NCI-H510A treated with DMSO at 0.1 percent for 48 hours (cell line): ENCODE results near the gene GOLGA6D.
"Not testable (repeated sequence)": the region's sequence is repeated elsewhere in the genome, so short reads cannot be mapped to it uniquely, and the experiment has no call there.

Source experiments
- DNase-seq: peaks from one replicate; lab custom pipeline; 2025; lab: John Stamatoyannopoulos, UW

Gene GOLGA6D

DNA sequence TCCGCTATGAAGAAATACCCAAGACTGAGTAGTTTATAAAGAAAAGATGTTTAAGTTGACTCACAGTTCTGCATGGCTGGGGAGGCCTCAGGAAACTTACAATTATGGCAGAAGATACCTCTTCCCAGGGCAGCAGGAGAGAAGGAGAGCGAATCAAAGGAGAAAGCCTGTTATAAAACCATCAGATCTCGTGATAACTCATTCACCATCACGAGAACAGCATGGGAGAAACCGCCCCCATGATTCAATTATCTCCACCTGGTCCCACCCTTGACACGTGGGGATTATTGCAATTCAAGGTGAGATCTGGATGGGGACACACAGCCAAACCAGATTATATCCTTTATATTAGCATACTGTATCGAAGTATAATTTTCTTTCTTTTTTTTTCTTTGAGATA is 49.5 kb downstream of the GOLGA6D start:
- DNase-seq, result not testable (repeated sequence)

DNA sequence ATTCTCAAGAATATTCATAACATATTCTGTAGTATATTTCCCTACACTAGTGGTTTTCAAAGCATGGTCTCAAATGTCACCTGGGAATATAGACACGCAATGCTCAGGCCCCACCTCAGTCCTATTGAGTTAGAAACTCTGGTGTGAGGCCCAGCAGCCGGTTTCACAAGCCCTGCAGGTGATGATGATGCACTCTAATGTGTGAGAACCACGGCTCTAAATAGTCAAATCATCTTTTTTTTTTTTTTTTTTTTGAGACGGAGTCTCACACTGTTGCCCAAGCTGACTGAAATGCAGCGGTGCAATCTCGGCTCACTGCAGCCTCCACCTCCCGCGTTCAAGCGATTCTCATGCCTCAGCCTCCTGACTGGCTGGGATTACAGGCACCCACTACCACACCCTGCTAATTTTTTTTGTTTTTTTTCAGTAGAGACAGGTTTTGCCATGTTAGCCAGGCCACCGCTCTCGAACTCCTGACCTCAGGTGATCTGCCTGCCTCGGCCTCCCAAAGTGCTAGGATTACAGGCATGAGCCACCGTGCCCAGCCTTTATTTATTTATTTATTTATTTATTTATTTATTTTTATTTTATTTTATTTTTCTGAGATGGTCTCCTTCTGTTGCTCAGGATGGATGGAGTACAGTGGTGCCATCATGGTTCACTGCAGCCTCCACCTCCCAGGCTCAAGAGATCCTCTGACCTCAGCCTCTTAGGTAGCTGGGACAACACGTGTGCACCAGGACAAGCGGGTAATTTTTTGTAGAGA is 51.2 kb downstream of the GOLGA6D start:
- DNase-seq, result not testable (repeated sequence)

DNA sequence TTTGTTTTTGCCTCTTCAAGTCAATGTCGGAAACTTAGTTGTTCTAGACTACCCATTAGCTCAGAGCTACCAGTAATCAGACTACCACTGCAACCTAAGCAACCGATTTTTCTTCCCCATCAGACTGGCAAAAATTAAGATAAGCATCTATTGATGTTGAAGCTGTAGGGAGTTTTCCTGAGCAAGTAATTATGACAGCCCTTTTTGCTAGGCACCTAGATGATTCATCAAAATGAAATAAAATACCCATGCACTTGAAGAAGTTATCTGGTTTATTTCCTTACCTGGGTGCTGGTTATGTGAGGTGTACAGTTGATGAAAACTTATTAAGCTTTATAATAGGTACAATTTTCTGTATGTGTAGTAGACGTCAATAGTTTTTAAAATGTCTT is 52.7 kb downstream of the GOLGA6D start:
- no peak for DNase-seq

DNA sequence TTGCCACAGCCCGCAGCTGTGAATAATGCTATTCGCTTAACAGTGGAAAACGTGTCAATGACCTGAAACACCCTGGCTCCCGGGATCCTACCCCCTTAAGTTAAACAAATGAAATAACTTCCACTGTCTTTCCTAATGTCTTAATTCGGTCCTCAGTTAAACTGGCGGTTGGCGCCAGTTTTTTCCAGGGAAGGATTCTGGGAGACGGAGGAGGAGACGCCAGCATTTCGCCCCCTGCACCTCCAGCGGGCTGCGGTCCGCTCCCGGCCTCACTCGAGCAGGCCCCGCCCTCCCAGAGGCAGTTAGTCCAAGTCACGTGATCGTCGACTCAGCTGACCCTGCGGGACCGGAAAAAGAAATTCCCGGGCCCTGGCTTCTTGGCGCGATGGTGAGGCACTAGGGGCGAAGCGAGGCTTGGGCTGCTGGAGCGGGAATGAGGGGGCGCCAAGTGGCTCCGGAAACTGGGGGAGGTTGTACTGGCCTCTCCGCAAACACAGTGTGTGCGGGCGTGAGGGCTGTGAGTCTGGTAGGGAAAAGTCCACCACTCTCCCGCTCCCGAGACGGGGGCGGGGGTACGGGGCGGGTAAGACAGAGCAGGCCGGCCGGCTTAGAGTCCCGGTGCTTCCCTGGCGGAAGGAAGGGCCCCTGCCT is 53.2 kb downstream of the GOLGA6D start, which contains the start of gene COMMD4:
COMMD4 (plus strand) TSS at position 359 of the 651 bp plus-strand sequence; CDS start at position 386, 27 bp downstream.
- DNase-seq, result peak; percentile 93

DNA sequence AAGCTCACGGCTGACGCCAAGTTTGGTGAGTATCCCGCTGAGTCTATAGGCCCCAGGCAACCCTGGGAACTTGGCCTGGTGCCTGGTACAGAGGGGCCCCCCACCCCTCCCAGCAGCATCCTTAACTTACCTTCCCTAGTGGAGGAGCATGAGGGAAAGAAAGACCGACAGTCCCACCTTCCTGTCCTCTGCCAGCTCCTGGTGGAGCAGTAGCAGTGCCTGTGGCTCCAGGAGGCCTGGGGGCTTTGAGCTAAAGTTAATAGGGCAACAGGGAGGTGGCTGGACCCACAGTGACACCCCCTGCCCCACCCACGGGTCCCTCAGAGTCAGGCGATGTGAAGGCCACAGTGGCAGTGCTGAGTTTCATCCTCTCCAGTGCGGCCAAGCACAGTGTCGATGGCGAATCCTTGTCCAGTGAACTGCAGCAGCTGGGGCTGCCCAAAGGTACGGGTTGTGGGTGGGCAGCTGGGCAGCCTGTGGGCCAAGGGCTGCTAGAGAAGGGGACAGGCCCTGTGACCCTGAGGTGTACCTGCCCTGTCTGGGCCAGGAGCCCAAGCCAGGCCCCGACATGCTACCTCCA is 56.1 kb downstream of the GOLGA6D start:
- DNase-seq, result no peak

DNA sequence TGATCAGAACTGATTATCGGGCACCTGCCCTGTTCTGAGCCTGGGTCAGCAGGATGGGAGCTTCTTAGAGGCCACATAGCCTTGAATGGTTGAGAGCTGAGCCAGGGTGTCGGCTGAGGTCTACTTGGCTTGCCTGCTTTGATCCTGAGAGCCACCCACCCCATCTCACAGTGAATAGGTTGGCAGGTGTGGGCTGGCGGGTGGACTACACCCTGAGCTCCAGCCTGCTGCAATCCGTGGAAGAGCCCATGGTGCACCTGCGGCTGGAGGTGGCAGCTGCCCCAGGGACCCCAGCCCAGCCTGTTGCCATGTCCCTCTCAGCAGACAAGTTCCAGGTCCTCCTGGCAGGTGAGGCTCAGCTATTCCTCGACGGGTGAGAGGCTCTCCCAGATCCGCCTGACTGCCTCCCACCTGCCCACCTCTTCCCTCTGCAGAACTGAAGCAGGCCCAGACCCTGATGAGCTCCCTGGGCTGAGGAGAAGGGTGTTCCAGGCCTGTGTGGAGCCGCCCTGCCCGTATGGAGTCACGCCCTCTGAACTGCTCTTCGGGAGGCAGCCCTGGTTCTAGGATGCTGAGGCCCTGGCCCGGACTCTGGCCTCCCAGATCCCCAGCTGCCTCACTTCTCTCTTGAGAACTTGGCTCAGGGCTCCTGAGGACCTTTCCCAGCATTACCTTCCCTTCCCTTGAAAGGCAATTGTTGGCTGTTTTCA is 57.1 kb downstream of the GOLGA6D start:
- no peak for DNase-seq

DNA sequence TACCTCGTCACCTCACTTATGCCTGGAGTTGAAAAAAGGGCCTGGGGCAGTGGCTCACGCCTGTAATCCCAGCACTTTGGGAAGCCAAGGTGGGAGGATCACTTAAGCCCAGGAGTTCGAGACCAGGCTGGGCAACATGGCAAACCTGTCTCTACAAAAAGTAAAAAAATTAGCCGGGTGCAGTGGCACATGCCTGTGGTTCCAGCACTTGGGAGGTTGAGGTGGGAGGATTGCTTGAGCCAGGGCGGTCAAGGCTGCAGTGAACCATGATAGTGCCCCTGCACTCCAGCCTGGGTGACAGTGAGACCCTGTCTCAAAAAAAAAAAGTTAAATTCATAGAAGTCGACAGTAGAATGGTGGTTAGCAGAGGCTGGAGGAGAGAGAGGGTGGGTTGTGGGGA is 59.6 kb downstream of the GOLGA6D start:
- DNase-seq, result no peak

DNA sequence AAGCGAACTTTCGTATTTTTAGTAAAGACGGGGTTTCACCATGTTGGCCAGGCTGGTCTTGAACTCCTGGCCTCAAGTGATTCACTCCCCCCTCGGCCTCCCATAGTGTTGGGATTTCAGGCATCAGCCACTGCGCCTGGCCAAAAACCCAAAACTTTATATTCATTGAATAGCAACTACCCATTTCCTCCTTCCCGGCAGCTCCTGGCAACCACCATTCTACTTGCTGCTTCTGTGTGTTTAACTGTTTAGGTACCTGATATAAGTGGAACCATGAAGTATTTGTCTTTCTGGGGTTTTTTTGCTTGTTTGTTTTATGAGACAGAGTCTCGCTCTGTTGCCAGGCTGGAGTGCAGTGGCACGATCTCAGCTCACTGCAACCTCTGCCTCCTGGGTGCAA is 61.3 kb downstream of the GOLGA6D start:
- DNase-seq, result not testable (repeated sequence)
